OCI-LY7 (cell line): ENCODE measurements around the gene MROH7. TPM values are rescaled to one million over a fixed set of nuclear protein-coding genes. Genes with fewer than 3 reads are reported as not detected.

Experiments used
- BruUV-seq: library from RNA; stranded (reverse); fragments of 400-500 nt; replicated peaks from 2 replicates; lab custom pipeline; 2021; lab: Mats Ljungman, UMichigan
- CTCF ChIA-PET: fragments of 300-600 bp; sonication (Branson Sonifier 250); formaldehyde crosslinking; loops from one replicate; lab custom pipeline; 2022; ENCODE audit warnings: antibody characterized with exemption; ENCODE audit not compliant: unreplicated experiment; lab: Charles Lee
- POLR2A ChIA-PET: fragments of 300-600 bp; sonication (Branson Sonifier 250); formaldehyde crosslinking; loops from one replicate; lab custom pipeline; 2022; ENCODE audit warnings: antibody characterized with exemption; lab: Charles Lee
- DNase-seq: peaks from one replicate; pipeline ENCODE4 v3.0.0-alpha.2; 2015; ENCODE audit warnings: low spot score
- H2AFZ ChIP-seq: fragments of 200-600 bp; sonication (generic), shearing (Covaris generic); 2 replicates; pipeline ENCODE4 v1.6.1; 2014; ENCODE audit warnings: mild to moderate bottlenecking, antibody characterized with exemption, low read length, moderate library complexity
- H3K27ac ChIP-seq: fragments of 200-600 bp; sonication (generic); 2 replicates; pipeline ENCODE4 v1.5.1; 2014; ENCODE audit warnings: mixed run types, low read depth, mild to moderate bottlenecking, moderate library complexity, low read length, inconsistent platforms; ENCODE audit not compliant: poor library complexity, severe bottlenecking
- H3K36me3 ChIP-seq: fragments of 200-600 bp; sonication (generic); 2 replicates; pipeline ENCODE4 v1.6.1; 2014; ENCODE audit warnings: mild to moderate bottlenecking, antibody characterized with exemption, low read length, moderate library complexity, mixed read lengths; ENCODE audit not compliant: insufficient read depth
- H3K4me1 ChIP-seq: fragments of 200-600 bp; sonication (generic); 2 replicates; pipeline ENCODE4 v1.5.1; 2014; ENCODE audit warnings: mild to moderate bottlenecking, low read length; ENCODE audit not compliant: insufficient read depth, poor library complexity, severe bottlenecking
- H3K4me2 ChIP-seq: fragments of 200-600 bp; sonication (generic); 2 replicates; pipeline ENCODE4 v1.6.1; 2014; ENCODE audit warnings: mild to moderate bottlenecking, low read length
- H3K4me3 ChIP-seq: fragments of 200-600 bp; sonication (generic); 2 replicates; pipeline ENCODE4 v1.5.1; 2014; ENCODE audit warnings: mild to moderate bottlenecking, low read depth, low read length; ENCODE audit not compliant: poor library complexity, severe bottlenecking
- H3K79me2 ChIP-seq: fragments of 200-600 bp; sonication (generic); 2 replicates; pipeline ENCODE4 v1.6.1; 2016; ENCODE audit warnings: low read depth, mild to moderate bottlenecking, low read length, moderate library complexity, mixed read lengths; ENCODE audit not compliant: insufficient read depth
- H3K9me2 ChIP-seq: fragments of 200-600 bp; sonication (generic); 2 replicates; pipeline ENCODE4 v1.6.1; 2016; ENCODE audit warnings: mild to moderate bottlenecking, low read length, mixed read lengths; ENCODE audit not compliant: insufficient read depth
- H3K9me3 ChIP-seq: fragments of 200-600 bp; sonication (generic); 2 replicates; pipeline ENCODE4 v1.6.1; 2014; ENCODE audit warnings: mild to moderate bottlenecking, mixed run types, low read length, mixed read lengths
- H4K20me1 ChIP-seq: fragments of 200-600 bp; sonication (generic); 2 replicates; pipeline ENCODE4 v1.6.1; 2014; ENCODE audit warnings: mild to moderate bottlenecking, antibody characterized with exemption, low read length, moderate library complexity, mixed read lengths; ENCODE audit not compliant: insufficient read depth
- EZH2phosphoT487 ChIP-seq: fragments of 200-600 bp; sonication (generic); IDR thresholded peaks from 2 replicates; pipeline ENCODE4 v1.6.1; 2018; ENCODE audit warnings: low read depth, borderline replicate concordance, mild to moderate bottlenecking, mixed run types, antibody characterized with exemption, low read length, moderate library complexity, mixed read lengths
- intact Hi-C: fragments of 100-400 bp; cut with micrococcal nuclease; formaldehyde crosslinking; loops from one replicate; pipeline ENCODE4 v1.10.0; 2022; ENCODE audit not compliant: unreplicated experiment
- total RNA-seq, 2 experiments: library from RNA; depleted of rRNA in 1 of 2; stranded (reverse); fragments of >200 nt in 1 of 2; shearing (Covaris generic) in 1 of 2; gene quantifications; 2 replicates each; pipeline ENCODE4 v1.2.3, GENCODE V29; 2014 to 2022
- TF ChIP-seq, protein P1 (sequence below): fragments of 200-600 bp; sonication (generic); conservative IDR thresholded peaks from 2 replicates; pipeline ENCODE4 v1.5.1; 2014; ENCODE audit warnings: mild to moderate bottlenecking, antibody characterized with exemption, low read length, moderate library complexity, mixed read lengths

Gene MROH7
- total RNA-seq, 2 experiments from 2014 or later, result not detected

DNA sequence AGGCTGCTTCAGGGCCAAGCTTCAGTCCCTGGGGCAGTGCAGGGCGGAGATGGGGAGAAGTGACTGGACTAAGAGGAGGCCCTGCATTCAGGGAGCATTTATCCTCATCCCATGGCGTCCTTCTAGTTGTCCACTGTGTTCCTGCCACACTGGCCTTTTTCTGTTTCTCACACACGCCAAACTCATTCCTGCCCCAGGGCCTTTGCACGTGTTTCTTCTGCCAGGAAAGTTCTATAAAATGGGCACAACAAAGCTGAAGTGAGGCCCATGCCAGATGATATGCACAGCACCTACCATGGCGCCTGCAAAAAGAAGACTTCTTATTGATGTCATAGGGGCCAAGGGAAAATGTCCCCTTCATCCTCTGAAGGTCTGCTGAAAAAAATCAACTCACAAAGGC is 24.3 kb downstream of the MROH7 start:
- Histone ChIP-seq H3K4me2 (no peak overlapping the region), H3K9me3 (no peaks in the 10 kb centered on the region), H3K9me2 (no peaks in the 10 kb centered on the region), H2AFZ (no peak overlapping the region), H3K27ac (no peak overlapping the region), H3K4me1 (no peaks in the 10 kb centered on the region), H3K36me3 (no peaks in the 10 kb centered on the region), H3K4me3 (no peak overlapping the region), H3K79me2 (no peaks in the 10 kb centered on the region), H4K20me1 (no peaks in the 10 kb centered on the region)
- ChIA-PET CTCF (no interaction called here), POLR2A (no interaction called here)
- DNase-seq, result no peak
- BruUV-seq, result no TSS peak
- intact Hi-C loops, result no loop called here
- TF ChIP-seq EZH2phosphoT487, result no peak
- TF ChIP-seq, protein P1, sequence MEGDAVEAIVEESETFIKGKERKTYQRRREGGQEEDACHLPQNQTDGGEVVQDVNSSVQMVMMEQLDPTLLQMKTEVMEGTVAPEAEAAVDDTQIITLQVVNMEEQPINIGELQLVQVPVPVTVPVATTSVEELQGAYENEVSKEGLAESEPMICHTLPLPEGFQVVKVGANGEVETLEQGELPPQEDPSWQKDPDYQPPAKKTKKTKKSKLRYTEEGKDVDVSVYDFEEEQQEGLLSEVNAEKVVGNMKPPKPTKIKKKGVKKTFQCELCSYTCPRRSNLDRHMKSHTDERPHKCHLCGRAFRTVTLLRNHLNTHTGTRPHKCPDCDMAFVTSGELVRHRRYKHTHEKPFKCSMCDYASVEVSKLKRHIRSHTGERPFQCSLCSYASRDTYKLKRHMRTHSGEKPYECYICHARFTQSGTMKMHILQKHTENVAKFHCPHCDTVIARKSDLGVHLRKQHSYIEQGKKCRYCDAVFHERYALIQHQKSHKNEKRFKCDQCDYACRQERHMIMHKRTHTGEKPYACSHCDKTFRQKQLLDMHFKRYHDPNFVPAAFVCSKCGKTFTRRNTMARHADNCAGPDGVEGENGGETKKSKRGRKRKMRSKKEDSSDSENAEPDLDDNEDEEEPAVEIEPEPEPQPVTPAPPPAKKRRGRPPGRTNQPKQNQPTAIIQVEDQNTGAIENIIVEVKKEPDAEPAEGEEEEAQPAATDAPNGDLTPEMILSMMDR, result no peak

GRCh38 chr1:54666333-54666732 is 24.7 kb downstream of the MROH7 start:
- no peaks in the 10 kb centered on the region for H3K9me3 ChIP-seq
- H3K79me2 ChIP-seq, result no peaks in the 10 kb centered on the region
- no peak for TF ChIP-seq EZH2phosphoT487
- TF ChIP-seq, protein P1, result no peak
- ChIA-PET POLR2A (no interaction called here), CTCF (no interaction called here)
- H3K4me3 ChIP-seq, result no peak overlapping the region
- no peak overlapping the region for H3K27ac ChIP-seq
- H3K36me3 ChIP-seq, result no peaks in the 10 kb centered on the region
- no peaks in the 10 kb centered on the region for H3K9me2 ChIP-seq
- H2AFZ ChIP-seq, result no peak overlapping the region
- H4K20me1 ChIP-seq, result no peaks in the 10 kb centered on the region
- BruUV-seq, result no TSS peak
- no peak overlapping the region for H3K4me2 ChIP-seq
- intact Hi-C loops, result no loop called here
- DNase-seq, result no peak
- H3K4me1 ChIP-seq, result no peaks in the 10 kb centered on the region

- POLR2A ChIA-PET, result no interaction called here
- Histone ChIP-seq H3K9me2 (no peaks in the 10 kb centered on the region), H3K27ac (no peak overlapping the region), H4K20me1 (no peaks in the 10 kb centered on the region), H3K4me2 (no peak overlapping the region), H2AFZ (no peak overlapping the region), H3K9me3 (no peaks in the 10 kb centered on the region), H3K79me2 (no peaks in the 10 kb centered on the region), H3K4me1 (no peaks in the 10 kb centered on the region), H3K4me3 (no peak overlapping the region), H3K36me3 (no peaks in the 10 kb centered on the region)
- CTCF ChIA-PET, result no interaction called here
- intact Hi-C loops, result no loop called here
- no peak for DNase-seq
- BruUV-seq, result no TSS peak
- TF ChIP-seq EZH2phosphoT487, result no peak
- TF ChIP-seq, protein P1, result no peak
Measured at GRCh38 chr1:54667797-54668196, 26.2 kb downstream of the MROH7 start.
